Psoas muscle (tissue), 8 donors: ENCODE data around the gene LMTK3. TPM values are rescaled to one million over a fixed set of nuclear protein-coding genes. Genes with fewer than 3 reads are reported as not detected.

Experiments used
- ATAC-seq, 4 donors: fragments of 200-7000 bp; cut with Tn5 transposase; one replicate each; pipeline ENCODE4 v1.9.1; 2020; ENCODE audit warnings: moderate library complexity in 3 of 4, mild to moderate bottlenecking in 2 of 4
- DNase-seq, 2 donors: peaks; one replicate each; pipeline ENCODE4 v3.0.0-alpha.2; 2020
- H3K27ac ChIP-seq: fragments of 200-600 bp; one replicate; pipeline ENCODE4 v1.8.0; 2022
- H3K27me3 ChIP-seq, 3 donors: fragments of 200-600 bp in 1 of 3; one replicate each; pipeline versions ENCODE4 v1.6.1 to v1.8.0; 2013 to 2022; ENCODE audit warnings: low read length in 2 of 3, mild to moderate bottlenecking in 2 of 3, moderate library complexity in 1 of 3; ENCODE audit not compliant: insufficient read depth in 3 of 3
- H3K36me3 ChIP-seq, 2 donors: fragments of 200-600 bp in 1 of 2; one replicate each; pipeline versions ENCODE4 v1.6.1 to v1.8.0; 2013 to 2022; ENCODE audit warnings: low read depth in 1 of 2, mild to moderate bottlenecking in 1 of 2, moderate library complexity in 1 of 2; ENCODE audit not compliant: insufficient read depth in 1 of 2
- H3K4me1 ChIP-seq: fragments of 200-600 bp; one replicate; pipeline ENCODE4 v1.8.0; 2022
- H3K4me3 ChIP-seq: fragments of 200-600 bp; one replicate; pipeline ENCODE4 v1.8.0; 2022; ENCODE audit warnings: mild to moderate bottlenecking
- H3K9me3 ChIP-seq: fragments of 200-600 bp; one replicate; pipeline ENCODE4 v1.8.0; 2022
- CTCF ChIP-seq: fragments of 200-600 bp; IDR thresholded peaks from one replicate; pipeline ENCODE4 v1.8.0; 2022; ENCODE audit warnings: antibody characterized with exemption
- WGBS, 3 donors: extraction: QIAGEN DNeasy Blood & Tissue Kit; methylation state at CpG; one replicate each; pipeline versions ENCODE4 v1.1.6 to v1.1.7; 2013; 5-methylcytosine and 5-hydroxymethylcytosine counted together
- intact Hi-C, 2 donors: fragments of 100-400 bp; cut with DNase I; formaldehyde crosslinking; loops; one replicate each; pipeline versions ENCODE4 v1.11.0 to v1.14.2; 2022
- polyA plus RNA-seq, 3 donors: library from polyadenylated mRNA; stranded (reverse); fragments of 200-250 nt; gene quantifications; one replicate each; pipeline ENCODE4 v1.2.3, GENCODE V29; 2013
- total RNA-seq, 4 donors: library from RNA; stranded (reverse); fragmentation: NEBNext Ultra II Directional in 2 of 4; extraction: Animal tissue kit (Norgen Biotek cat#: 25700) in 2 of 4; gene quantifications; one replicate each; pipeline versions ENCODE4 v1.2.1 to v1.2.4, GENCODE V29; 2021 to 2023
- donor health status: healthy with polysubstance abuse.
- donor health status: DM: no; HTN: no; CAD: no; lungs with moderate emphysema.
- donor health status: Bipolar disorder and iron deficiency.
- donor health status: healthy.
- donor health status: DM: yes; HTN: yes; CAD: no.
- donor health status: DM: no; HTN: no; CAD: no.
- donor health status: DM: no; HTN: no; CAD: no.
- donor health status: DM: yes; HTN: yes; CAD: no.

LMTK3 gene
- total and polyA plus RNA-seq, 7 donors = 0.03 to 0.14 (median 0.06) TPM; not detected in 2

- Histone ChIP-seq H3K9me3 (peaks cover 5% of the 10 kb centered on the region), H3K27ac (no peak overlapping the region), H3K36me3 (no peaks in the 10 kb centered on the region), H3K4me1 (no peaks in the 10 kb centered on the region), H3K4me3 (no peak overlapping the region), H3K27me3 (peaks cover 0 to 11% (median 2%) of the 10 kb centered on the region in 3 donors)
- intact Hi-C loops = no loop called here
- TF ChIP-seq CTCF = no peak
- DNase-seq = no peak
- ATAC-seq = no peak
- 83 to 92% (median 85%) methylated on average over 10 of the region's 10 CpGs for WGBS, 3 donors
Observed at GRCh38 chr19:48533770-48534169, 22.1 kb upstream of the LMTK3 start.

GRCh38 chr19:48530770-48531169 lies 19.1 kb upstream of the LMTK3 start:
- intact Hi-C loops = no loop called here
- WGBS, 3 donors = 64 to 70% (median 68%) methylated on average over 6 of the region's 6 CpGs
- DNase-seq = no peak
- Histone ChIP-seq H3K4me1 (no peaks in the 10 kb centered on the region), H3K9me3 (peaks cover 30% of the 10 kb centered on the region), H3K27me3 (peaks cover 0 to 11% (median 4%) of the 10 kb centered on the region in 3 donors), H3K36me3 (no peaks in the 10 kb centered on the region), H3K27ac (no peak overlapping the region), H3K4me3 (no peak overlapping the region)
- no peak for TF ChIP-seq CTCF
- no peak for ATAC-seq

GRCh38 chr19:48530066-48530720 lies 18.6 kb upstream of the LMTK3 start:
- WGBS, 3 donors = 46 to 49% (median 46%) methylated on average over 20 of the region's 20 CpGs
- intact Hi-C loops = no loop called here
- H3K36me3 ChIP-seq = no peaks in the 10 kb centered on the region

GRCh38 chr19:48529156-48529555 lies 17.5 kb upstream of the LMTK3 start:
- no peak for DNase-seq
- no peak for ATAC-seq
- 93 to 97% (median 95%) methylated on average over 4 of the region's 4 CpGs for WGBS, 3 donors
- Histone ChIP-seq H3K4me1 (no peaks in the 10 kb centered on the region), H3K36me3 (no peaks in the 10 kb centered on the region), H3K27ac (no peak overlapping the region), H3K9me3 (peaks cover 30% of the 10 kb centered on the region), H3K4me3 (no peak overlapping the region), H3K27me3 (peaks cover 0 to 11% (median 4%) of the 10 kb centered on the region in 3 donors)
- intact Hi-C loops = no loop called here
- TF ChIP-seq CTCF = no peak

More at GRCh38 chr19:48530066-48530720, 18.6 kb upstream of the LMTK3 start:
- no peaks in the 10 kb centered on the region for H3K4me1 ChIP-seq
- TF ChIP-seq CTCF = no peak
- DNase-seq = no peak
- ATAC-seq = no peak
- H3K9me3 ChIP-seq = peaks cover 30% of the 10 kb centered on the region
- H3K27ac ChIP-seq = no peak overlapping the region
- peaks cover 0 to 11% (median 4%) of the 10 kb centered on the region in 3 donors for H3K27me3 ChIP-seq
- H3K4me3 ChIP-seq = no peak overlapping the region

- H3K9me3 ChIP-seq = peaks cover 30% of the 10 kb centered on the region
- no peaks in the 10 kb centered on the region for H3K4me1 ChIP-seq
- ATAC-seq (no peak), DNase-seq (no peak)
- no peaks in the 10 kb centered on the region for H3K36me3 ChIP-seq
- 93 to 95% (median 94%) methylated on average over 5 of the region's 5 CpGs for WGBS, 3 donors
- H3K4me3 ChIP-seq = no peak overlapping the region
- intact Hi-C loops = no loop called here
- peaks cover 0 to 4% (median 0%) of the 10 kb centered on the region in 3 donors for H3K27me3 ChIP-seq
- no peak for TF ChIP-seq CTCF
- no peak overlapping the region for H3K27ac ChIP-seq
Observed at GRCh38 chr19:48524732-48525131, 13.1 kb upstream of the LMTK3 start.
